ENCODE measurements around the gene TFB2M.

Gene TFB2M

GRCh38 chr1:246550402-246550801 lies 15.7 kb downstream of the TFB2M start:
- FAIRE-seq: no peak

GRCh38 chr1:246549665-246550064 lies 16.4 kb downstream of the TFB2M start:
- no peak for FAIRE-seq

GRCh38 chr1:246544001-246544400 lies 22.1 kb downstream of the TFB2M start:
- no peak for FAIRE-seq

DNA sequence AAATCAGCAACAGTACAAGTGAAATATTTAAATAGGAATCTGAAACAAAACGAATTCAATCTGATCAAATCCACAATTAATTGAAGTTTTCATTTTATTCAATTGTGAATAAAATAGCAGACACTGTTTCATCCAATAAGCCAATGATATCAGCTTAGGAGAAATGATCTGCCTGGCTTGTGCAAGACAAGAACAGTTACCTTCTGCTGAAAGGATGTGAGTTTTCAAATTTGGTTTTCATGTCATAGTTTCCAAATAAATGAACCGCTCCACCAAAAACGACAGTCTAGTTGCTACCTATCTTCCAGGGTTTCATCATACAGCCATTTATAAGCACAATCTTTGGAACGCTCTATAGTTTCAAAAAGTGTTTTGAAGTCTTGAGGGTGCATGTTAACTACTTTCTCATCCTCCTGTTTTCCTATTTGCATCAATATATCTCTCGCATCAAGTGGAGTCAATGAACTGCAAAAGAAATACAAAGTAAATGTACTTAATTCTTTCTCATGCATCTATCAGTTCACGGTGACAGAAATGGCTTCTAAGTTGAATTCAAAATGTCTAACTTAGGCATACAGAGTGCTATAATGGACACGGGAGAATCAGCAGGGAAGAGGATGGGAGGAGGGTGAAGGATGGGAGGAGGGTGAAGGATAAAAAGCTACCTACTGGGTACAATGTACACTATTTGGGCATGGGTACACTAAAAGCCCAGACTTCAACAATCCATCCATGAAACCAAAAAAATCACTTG lies 25.1 kb downstream of the TFB2M start:
- no peak for FAIRE-seq

DNA sequence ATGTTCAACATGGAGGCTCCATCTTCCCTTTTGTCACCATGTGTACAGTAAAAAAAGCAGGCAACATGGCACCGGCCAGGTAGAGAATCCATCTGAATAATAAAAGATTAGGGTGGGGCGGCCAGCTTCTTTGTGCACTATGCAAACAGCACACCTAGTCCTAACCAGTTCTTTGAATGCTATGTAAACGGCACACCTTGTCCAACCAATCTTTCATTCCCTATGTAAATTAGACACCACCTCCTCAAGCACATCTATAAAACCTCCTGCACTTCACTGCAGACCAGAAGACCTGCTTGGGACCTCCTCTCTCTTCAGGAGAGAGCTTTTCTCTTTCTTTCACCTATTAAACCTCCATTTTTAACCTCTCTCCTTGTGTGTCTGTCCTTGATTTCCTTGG lies 28.2 kb downstream of the TFB2M start:
- FAIRE-seq: no peak

DNA sequence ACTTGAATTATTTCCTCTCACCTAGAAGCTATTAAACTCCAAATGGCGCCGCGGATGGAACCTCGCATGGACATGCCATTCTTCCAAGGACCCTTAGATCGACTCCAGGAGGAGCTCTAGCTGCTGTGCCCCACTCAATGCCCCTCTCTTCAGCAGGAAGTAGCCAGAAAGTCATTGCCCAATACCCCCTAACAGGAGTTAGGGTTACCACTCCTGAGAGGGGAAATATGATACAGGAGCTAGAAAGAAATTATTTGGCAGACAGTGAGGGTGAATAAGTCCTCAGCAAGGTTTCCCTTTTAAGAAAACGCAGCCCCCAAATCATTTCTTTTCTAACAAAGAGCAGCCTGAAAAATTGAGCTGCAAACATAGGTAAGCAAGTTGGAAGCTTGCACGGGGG lies 28.6 kb downstream of the TFB2M start:
- FAIRE-seq: no peak

DNA sequence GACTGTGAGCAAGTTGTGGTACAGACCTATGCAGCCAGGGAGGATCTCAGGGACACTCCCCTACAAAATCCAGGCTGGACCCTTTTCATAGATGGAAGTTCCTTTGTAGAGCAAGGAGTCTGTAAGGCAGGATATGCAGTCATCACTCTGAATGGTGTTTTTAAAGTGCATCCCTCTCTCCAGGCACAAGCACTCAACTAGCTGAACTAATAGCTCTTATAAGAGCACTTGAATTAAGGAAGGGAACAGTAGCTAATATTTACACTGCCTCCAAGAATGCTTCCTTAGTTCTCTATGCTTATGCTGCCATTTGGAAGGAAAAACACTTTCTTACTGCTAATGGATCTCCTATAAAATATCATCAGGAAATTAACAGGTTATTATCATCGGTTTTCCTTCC lies 31.9 kb downstream of the TFB2M start:
- no peak for FAIRE-seq

DNA sequence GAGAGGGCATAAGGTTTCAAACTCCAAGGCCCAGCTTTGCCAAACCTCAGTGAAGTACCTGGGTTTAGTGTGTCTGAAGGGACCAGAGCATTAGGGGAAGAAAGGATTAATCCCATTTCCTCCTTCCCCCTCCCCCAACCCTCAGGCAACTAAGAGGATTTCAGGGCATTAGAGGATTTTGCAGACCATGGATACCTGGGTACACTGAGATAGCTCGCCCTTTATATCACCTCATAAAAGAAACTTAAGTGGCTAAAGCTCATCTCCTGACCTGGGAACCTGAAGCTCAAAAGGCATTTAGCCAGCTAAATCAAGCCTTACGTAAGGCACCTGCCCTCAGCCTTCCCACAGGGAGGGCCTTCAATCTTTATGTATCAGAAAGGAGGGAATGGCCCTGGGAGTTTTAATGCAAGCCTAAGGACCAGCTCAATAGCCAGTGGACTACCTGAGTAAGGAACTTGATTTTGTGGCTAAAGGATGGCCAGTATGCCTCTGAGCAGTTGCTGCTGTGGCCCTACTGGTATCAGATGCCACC lies 32.6 kb downstream of the TFB2M start:
- no peak for FAIRE-seq

- FAIRE-seq: no peak
These were observed 33.5 kb downstream of the TFB2M start for GRCh38 chr1:246532519-246532918.

GRCh38 chr1:246530482-246530881 lies 35.6 kb downstream of the TFB2M start:
- no peak for FAIRE-seq

DNA sequence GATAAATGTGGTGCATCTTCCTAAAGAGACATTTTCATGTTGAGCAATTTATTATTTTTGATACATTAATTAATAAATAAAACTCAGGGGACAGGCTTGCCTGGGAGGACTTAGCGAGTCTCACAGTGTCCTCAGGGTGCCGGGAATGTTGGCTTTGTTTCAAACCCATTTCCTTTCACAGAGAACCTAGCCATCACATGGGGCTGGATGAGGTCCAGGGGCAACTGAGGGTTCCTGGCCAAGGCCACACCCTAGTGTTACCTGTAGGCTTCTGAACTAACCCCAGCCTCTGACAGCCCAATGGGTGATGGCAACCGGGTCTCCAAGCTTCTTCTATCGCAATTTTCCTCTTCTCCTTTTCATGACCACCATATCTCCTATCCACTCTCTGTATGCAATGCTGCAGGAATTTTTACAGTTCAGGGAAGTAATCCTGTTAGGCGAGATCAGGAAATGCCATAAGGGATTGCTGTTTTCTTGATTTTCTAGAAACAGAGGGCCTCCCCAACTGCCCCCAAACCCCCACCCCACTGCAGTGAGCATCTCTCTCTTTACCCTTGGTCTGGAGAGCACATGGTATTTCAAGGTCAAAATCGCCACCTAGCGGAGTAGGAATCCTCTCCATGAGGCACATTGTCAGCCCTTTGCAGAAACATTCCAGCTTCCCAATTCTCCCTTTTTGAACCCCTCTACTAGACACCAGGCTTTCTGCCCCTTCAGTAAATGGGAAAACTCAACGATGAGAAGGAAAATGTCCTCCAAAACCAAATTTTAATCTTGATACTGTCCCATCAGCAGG lies 36.9 kb downstream of the TFB2M start:
- FAIRE-seq: no peak

- FAIRE-seq: no peak
These were observed 38.5 kb downstream of the TFB2M start for GRCh38 chr1:246527402-246528088.

- FAIRE-seq: no peak
These were observed 39.1 kb downstream of the TFB2M start for GRCh38 chr1:246526915-246527314.

- FAIRE-seq: no peak
These were observed 39.7 kb downstream of the TFB2M start for GRCh38 chr1:246526380-246526779.

DNA sequence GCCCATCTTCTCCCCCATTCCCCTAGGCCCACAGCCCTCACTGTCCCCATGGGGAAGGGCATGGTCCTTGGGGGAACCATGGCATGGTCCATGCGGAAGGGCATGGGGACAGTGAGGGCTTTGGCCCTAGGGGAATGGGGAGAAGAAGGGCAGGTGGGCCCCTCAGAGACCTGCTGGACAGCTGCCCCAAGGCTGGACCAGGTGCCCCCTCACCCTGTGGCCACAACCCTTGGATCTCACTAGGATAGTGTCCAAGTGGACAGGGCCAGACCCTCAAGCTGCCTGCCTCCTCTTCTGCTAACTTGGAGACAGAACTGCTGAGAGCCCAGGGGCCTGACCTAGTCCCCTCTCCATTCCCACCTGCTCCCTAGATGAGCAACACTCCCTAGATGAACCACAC lies 46.5 kb downstream of the TFB2M start:
- FAIRE-seq: no peak

- no peak for FAIRE-seq
These were observed 47.4 kb downstream of the TFB2M start for GRCh38 chr1:246518456-246519205.

DNA sequence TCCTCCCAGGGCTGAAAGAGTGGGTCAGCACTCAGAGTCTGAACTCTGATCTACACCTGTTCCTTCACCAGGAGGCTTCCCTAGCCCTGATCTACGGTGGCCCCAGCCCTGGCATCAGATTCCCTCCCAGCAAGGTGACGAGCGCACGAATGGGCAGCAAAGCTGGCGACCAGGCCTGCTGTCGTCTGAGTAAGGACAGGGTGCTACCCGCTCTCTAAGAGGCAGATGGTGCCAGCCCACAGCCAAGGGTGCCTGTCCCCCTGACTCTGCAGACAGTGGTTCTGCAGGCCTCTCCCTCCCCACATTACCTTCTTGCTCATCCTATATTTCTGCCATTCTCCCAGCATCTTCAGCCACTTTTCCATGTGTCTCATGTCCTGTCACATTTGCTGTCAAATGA lies 48.7 kb downstream of the TFB2M start:
- FAIRE-seq: no peak

DNA sequence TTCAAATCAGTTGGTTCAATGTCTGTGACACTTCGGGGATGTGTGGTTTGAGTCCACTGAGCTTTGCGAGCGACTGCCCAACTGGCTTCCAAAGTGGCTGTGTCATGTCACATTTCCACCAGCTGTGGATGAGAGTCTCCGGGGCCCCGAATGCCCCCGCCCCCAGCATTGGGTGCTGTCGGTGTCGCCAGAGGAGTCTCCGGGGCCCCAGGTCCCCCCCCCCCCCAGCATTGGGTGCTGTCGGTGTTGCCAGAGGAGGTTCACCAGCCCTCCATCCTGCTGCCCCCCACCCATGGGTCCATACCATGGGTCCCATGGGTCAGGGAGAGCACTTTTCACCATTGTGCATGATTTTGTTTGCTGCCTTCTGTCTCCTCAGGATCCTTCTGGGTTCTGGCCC lies 49.9 kb downstream of the TFB2M start:
- FAIRE-seq: no peak

- no peak for FAIRE-seq
These were observed 50.6 kb downstream of the TFB2M start for GRCh38 chr1:246515390-246516005.

DNA sequence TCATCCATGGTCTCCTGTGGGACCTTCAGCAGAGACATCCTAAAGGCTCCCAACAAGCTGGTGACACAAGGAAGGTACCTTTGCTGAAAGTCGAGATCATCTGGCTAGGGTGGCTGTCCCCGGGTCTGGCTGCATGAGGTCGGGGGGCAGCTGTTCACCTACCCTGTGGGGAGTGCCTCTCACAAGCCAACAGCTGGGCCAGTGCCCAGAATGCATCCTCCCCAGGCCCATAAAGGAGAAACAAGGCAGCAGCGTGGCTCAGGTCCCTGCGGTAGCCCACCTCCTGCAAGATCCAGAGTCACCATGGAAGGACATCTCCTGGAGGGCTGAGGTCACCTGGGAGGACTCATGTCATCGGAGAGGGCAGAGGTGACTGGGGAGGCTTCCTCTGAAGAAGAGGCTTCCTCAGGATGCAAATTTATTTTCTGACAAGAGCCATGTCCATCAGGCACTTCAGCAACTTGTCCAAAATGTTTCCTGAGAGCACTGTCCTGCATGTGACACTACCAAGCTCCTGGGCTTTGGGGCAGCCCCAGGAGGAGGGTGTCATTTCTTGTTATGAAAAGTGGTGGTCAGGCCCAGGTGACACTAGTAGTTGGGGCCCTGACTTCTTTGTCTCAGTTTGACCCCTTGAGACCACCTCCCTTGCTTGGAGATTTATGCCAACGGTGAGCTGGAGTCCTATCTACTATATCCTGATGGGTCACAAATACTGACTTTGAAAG lies 52.3 kb downstream of the TFB2M start:
- FAIRE-seq: no peak

- no peak for FAIRE-seq
These were observed 53.0 kb downstream of the TFB2M start for GRCh38 chr1:246513041-246513440.

GRCh38 chr1:246512635-246513034 lies 53.4 kb downstream of the TFB2M start:
- no peak for FAIRE-seq
